CD4-positive, alpha-beta memory T cell (primary cell): Measurements from ENCODE around the gene FIBCD1. TPM values are rescaled to one million over a fixed set of nuclear protein-coding genes. Genes with fewer than 3 reads are reported as not detected.

Experiments used
- CTCF ChIA-PET: fragments of 350-600 bp; sonication (Branson Sonifier 250); formaldehyde crosslinking; loops from one replicate; lab custom pipeline; 2021; ENCODE audit warnings: inconsistent platforms; ENCODE audit not compliant: partially characterized antibody; lab: Charles Lee
- POLR2A ChIA-PET: fragments of 350-600 bp; sonication (Branson Sonifier 250); formaldehyde crosslinking; loops from one replicate; lab custom pipeline; 2021; ENCODE audit not compliant: partially characterized antibody; lab: Charles Lee
- DNase-seq, 5 donors: peaks; one replicate each; pipeline versions ENCODE4 v3.0.0 to v3.0.0-alpha.2; 2020 to 2022; ENCODE audit warnings: mixed read lengths in 1 of 5
- H3K27ac ChIP-seq: one replicate; pipeline ENCODE4 v1.7.0; 2013; ENCODE audit warnings: low read depth, low read length
- H3K27me3 ChIP-seq: 2 replicates; pipeline ENCODE4 v1.7.0; 2013; ENCODE audit warnings: mild to moderate bottlenecking, low read length, moderate library complexity; ENCODE audit not compliant: insufficient read depth
- H3K36me3 ChIP-seq: 2 replicates; pipeline ENCODE4 v1.7.0; 2013; ENCODE audit warnings: mild to moderate bottlenecking, low read length, moderate library complexity; ENCODE audit not compliant: insufficient read depth
- H3K4me1 ChIP-seq: 2 replicates; pipeline ENCODE4 v1.7.0; 2013; ENCODE audit warnings: mild to moderate bottlenecking, low read length, moderate library complexity; ENCODE audit not compliant: insufficient read depth
- H3K4me3 ChIP-seq, 2 donors: one replicate each; pipeline ENCODE4 v1.7.0; 2013; ENCODE audit warnings: low read length in 2 of 2, mild to moderate bottlenecking in 1 of 2
- H3K9me3 ChIP-seq, 2 donors: one replicate each; pipeline ENCODE4 v1.7.0; 2013; ENCODE audit warnings: low read length in 2 of 2, control low read depth in 1 of 2; ENCODE audit not compliant: control insufficient read depth in 1 of 2
- H3K27ac Mint-ChIP-seq, 7 donors: one replicate each; pipeline ENCODE4 v1.8.0; 2020 to 2021; ENCODE audit warnings: mixed read lengths in 7 of 7, mild to moderate bottlenecking in 6 of 7, inconsistent platforms in 3 of 7, moderate library complexity in 3 of 7
- H3K27me3 Mint-ChIP-seq, 2 donors: one replicate each; pipeline ENCODE4 v1.8.0; 2020 to 2021; ENCODE audit warnings: mixed read lengths in 2 of 2
- H3K36me3 Mint-ChIP-seq, 2 donors: one replicate each; pipeline ENCODE4 v1.8.0; 2020 to 2021; ENCODE audit warnings: mixed read lengths in 2 of 2, inconsistent platforms in 1 of 2, mild to moderate bottlenecking in 1 of 2
- H3K4me1 Mint-ChIP-seq, 4 donors: one replicate each; pipeline ENCODE4 v1.8.0; 2020 to 2021; ENCODE audit warnings: mixed read lengths in 4 of 4, mild to moderate bottlenecking in 1 of 4
- H3K4me3 Mint-ChIP-seq, 8 donors: one replicate each; pipeline ENCODE4 v1.8.0; 2020 to 2021; ENCODE audit warnings: mixed read lengths in 8 of 8, mild to moderate bottlenecking in 7 of 8, moderate library complexity in 6 of 8, inconsistent platforms in 3 of 8
- H3K9me3 Mint-ChIP-seq, 8 donors: one replicate each; pipeline ENCODE4 v1.8.0; 2020 to 2021; ENCODE audit warnings: mixed read lengths in 8 of 8, mild to moderate bottlenecking in 5 of 8, inconsistent platforms in 3 of 8, moderate library complexity in 1 of 8
- intact Hi-C: fragments of 100-400 bp; cut with micrococcal nuclease; formaldehyde crosslinking; loops from one replicate; pipeline ENCODE4 v1.15.1; 2023
- polyA plus RNA-seq, 2 donors: library from polyadenylated mRNA; unstranded; fragments of 300-500 nt; fragmentation: Illumina TruSeq; gene quantifications; one replicate each; pipeline ENCODE4 v1.2.3, GENCODE V29; 2021
- total RNA-seq, 2 experiments: library from RNA; stranded (reverse); gene quantifications; one replicate each; pipeline ENCODE4 v1.2.3, GENCODE V29; 2021

FIBCD1 gene
- total and polyA plus RNA-seq, 4 experiments from 2014 or later = not detected

DNA sequence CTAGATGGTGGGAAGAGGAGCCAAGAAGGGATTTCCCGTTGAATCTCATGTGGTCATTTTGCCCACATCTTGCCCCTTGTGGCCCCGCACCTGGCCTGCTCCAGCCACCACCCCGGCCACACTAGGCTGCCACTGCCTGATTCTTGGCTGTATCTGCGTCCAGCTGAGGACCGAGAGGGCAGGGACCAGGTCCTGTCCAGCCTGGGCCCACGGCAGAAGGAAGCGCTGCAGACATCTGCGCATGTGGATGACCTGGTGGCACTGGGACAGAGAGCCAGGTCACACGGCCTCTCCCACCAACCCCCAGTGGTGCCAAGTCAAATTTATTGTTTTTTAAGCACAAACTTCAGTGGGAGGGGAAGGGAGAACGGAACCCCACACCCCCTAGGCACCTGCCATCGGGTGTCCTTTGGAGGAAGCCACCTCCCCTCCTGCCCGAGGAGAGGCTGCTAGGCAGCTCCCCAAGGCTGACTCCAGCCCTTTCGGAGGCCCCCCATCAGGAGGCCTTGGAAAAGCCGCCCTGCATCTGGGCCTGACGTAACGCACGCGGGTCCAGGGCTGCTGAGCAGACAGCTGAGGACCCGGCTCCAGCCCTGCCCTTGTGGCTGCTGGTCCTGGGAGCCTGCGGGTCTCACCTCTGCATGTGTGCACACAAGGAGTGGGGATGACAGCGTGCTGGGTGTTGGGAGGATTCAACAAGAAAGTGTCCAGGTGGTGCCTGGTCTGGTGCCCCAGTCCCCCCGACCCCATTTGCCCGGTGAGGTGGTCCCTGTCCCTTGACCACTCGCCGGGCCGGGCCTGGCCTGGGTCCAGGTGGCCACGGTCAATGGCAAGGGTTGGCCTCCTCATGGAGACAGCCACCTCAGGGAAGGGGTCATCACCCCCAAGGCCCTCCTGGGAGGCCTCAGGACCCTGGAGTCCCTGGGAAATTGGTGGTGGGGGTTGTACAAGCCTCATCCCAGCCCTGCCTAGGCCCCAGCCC, 36.6 kb downstream of the FIBCD1 start:
- Mint-ChIP-seq H3K27me3 (peaks cover 0 to 2% of the 10 kb centered on the region in 2 donors), H3K36me3 (no peaks in the 10 kb centered on the region), H3K4me3 (no peak overlapping the region), H3K27ac (peak overlapping the region in 1 of 7 donors; percentile 53), H3K9me3 (no peaks in the 10 kb centered on the region), H3K4me1 (no peaks in the 10 kb centered on the region)
- H3K36me3 ChIP-seq = no peaks in the 10 kb centered on the region
- no peaks in the 10 kb centered on the region for H3K27me3 ChIP-seq
- H3K9me3 ChIP-seq = no peaks in the 10 kb centered on the region
- H3K27ac ChIP-seq = no peak overlapping the region
- ChIA-PET CTCF (no interaction called here), POLR2A (no interaction called here)
- intact Hi-C loops = no loop called here
- no peak overlapping the region for H3K4me3 ChIP-seq
- peak in 1 of 5 donors; percentile 17 for DNase-seq
- no peaks in the 10 kb centered on the region for H3K4me1 ChIP-seq

DNA sequence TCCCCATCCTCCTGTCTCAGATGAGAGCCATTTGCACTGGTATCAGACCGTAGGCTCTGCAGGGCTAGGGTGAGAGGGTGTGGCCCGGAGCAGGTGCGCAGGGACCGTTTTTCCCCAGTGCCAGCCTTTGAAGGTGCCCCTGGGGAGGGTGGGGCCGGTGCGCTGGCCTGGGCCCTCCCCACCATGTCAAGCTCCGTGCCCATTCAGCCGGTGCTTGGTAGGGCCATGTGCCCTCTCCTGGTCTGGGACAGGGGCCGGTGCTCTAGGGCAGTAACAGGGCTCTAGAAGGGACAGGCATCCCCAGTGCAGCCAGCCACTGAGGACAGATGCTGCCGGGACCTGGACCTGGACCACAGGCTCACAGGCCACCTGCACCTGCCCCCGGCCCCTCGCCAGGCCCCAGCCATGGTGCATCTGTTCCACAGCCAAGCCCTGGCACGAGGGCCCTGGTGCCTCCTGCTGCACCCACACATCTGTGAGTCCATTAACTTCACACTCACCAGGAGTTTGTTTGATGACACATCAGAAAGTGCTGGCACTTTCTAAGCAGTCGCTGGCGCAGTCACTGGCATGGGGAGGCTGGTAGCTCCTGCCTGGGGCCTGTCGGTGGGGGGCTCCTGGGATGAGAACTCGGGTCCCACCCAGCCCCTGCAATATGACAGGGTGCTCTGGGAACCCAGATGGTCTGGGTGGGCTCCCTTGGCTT, 37.4 kb downstream of the FIBCD1 start:
- H3K27me3 ChIP-seq = no peaks in the 10 kb centered on the region

DNA sequence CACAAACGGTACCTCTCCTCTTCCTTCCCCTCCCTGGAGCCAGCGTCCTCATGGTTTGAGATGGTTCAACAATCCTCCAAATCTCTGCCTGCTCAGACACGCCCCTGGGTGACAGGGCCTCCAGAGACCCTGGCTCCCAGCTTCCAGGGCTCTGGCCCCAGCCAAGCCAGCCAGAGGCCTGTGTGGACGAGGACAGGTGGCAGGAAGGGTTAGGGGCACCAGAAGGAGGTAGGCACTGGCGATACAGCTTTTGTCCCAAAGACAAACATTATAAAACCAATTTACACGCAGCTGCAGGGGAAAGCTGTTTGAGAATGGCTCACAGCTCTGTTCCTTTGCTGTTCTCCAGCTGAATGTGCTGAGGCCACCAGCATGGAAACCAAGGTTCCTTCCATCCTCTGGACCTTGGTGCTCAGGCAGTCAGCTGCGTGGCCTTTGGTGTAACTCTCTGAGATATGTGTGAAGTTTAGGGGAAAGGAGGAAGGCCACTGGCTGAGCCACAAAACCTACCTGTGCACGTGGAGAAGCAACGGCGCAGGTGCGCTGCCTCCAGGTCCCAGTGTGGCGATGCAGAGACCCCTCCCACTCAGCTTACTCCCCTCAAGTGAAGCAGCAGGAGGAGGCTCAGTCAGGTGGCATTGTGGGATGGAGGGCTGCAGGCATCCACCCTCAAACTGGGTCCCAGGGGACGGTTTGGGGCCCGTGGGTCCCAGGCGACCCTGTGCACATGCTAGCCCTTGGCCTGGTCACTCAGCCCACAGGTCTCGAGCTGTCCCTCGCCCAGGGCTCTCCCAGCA, 38.1 kb downstream of the FIBCD1 start:
- Histone ChIP-seq H3K9me3 (no peaks in the 10 kb centered on the region), H3K4me3 (no peak overlapping the region), H3K27ac (no peak overlapping the region), H3K36me3 (no peaks in the 10 kb centered on the region), H3K27me3 (no peaks in the 10 kb centered on the region), H3K4me1 (no peaks in the 10 kb centered on the region)
- peak in 1 of 5 donors; percentile 21 for DNase-seq
- intact Hi-C loops = no loop called here
- Mint-ChIP-seq H3K4me3 (no peak overlapping the region), H3K27me3 (peaks cover 0 to 2% of the 10 kb centered on the region in 2 donors), H3K9me3 (no peaks in the 10 kb centered on the region), H3K27ac (no peak overlapping the region), H3K36me3 (no peaks in the 10 kb centered on the region), H3K4me1 (no peaks in the 10 kb centered on the region)
- ChIA-PET CTCF (no interaction called here), POLR2A (no interaction called here)

More for the DNA sequence above, 37.4 kb downstream of the FIBCD1 start:
- Histone ChIP-seq H3K36me3 (no peaks in the 10 kb centered on the region), H3K4me3 (no peak overlapping the region), H3K4me1 (no peaks in the 10 kb centered on the region), H3K27ac (no peak overlapping the region), H3K9me3 (no peaks in the 10 kb centered on the region)
- ChIA-PET CTCF (no interaction called here), POLR2A (no interaction called here)
- intact Hi-C loops = no loop called here
- no peak for DNase-seq
- Mint-ChIP-seq H3K27ac (no peak overlapping the region), H3K27me3 (peaks cover 0 to 2% of the 10 kb centered on the region in 2 donors), H3K36me3 (no peaks in the 10 kb centered on the region), H3K4me1 (no peaks in the 10 kb centered on the region), H3K9me3 (no peaks in the 10 kb centered on the region), H3K4me3 (no peak overlapping the region)

DNA sequence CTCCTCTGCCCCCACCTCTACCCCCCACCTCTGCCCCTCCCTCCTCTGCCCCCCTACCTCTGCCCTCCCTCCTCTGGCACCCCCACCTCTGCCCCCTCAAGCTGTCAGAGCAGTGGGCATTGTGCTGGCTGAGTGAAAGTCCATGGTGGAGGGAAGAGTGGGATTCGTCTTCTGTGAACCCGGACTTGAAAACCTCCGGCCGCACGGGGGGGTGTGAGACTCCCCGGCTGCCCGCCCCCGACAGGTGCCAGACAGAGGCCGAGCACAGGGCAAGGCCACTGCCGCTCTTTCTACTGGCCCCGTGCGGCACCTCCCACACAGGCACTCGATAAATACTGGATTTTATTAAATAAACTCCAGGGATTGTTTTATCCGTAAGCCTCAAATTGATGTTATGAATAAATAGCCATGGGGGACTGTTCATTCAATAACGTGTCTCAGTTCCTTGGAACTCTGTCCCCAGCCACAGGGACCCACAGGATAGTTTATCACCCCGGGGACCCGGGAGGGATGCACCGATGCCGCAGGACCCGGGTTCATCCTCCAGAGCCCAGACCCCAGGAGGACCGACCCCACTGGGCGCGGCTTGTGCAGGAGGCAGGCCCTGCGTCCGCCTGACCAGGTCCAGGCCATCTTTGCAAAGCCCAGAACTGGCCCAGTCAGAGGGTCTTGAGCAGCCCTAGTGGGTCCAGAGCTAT, 39.8 kb downstream of the FIBCD1 start:
- no peaks in the 10 kb centered on the region for H3K27me3 ChIP-seq
- Mint-ChIP-seq H3K27me3 (peaks cover 0 to 2% of the 10 kb centered on the region in 2 donors), H3K27ac (no peak overlapping the region), H3K4me3 (no peak overlapping the region), H3K9me3 (no peaks in the 10 kb centered on the region), H3K4me1 (no peaks in the 10 kb centered on the region), H3K36me3 (no peaks in the 10 kb centered on the region)
- intact Hi-C loops = no loop called here
- DNase-seq = peak in 1 of 5 donors; percentile 14
- POLR2A ChIA-PET = no interaction called here
- CTCF ChIA-PET = no interaction called here
- H3K36me3 ChIP-seq = no peaks in the 10 kb centered on the region
- no peaks in the 10 kb centered on the region for H3K4me1 ChIP-seq
- no peak overlapping the region for H3K4me3 ChIP-seq
- H3K27ac ChIP-seq = no peak overlapping the region
- H3K9me3 ChIP-seq = no peaks in the 10 kb centered on the region

DNA sequence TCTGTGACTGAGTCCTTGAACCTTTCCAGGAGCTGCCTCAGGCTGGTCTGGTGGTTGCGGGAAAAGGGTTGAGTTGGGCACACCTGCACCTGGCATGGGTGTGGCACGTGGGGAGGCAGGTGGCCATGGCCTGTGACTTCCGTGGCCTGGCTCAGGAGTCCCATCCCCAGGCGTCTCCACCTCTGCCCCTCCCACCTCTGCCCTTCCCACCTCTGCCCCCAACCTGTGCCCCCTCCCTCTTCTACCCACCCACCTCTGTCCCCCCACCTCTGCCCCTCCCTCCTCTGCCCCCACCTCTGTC, 40.5 kb downstream of the FIBCD1 start:
- no peaks in the 10 kb centered on the region for H3K9me3 ChIP-seq
- H3K4me1 ChIP-seq = no peaks in the 10 kb centered on the region
- CTCF ChIA-PET = no interaction called here
- H3K36me3 ChIP-seq = no peaks in the 10 kb centered on the region
- POLR2A ChIA-PET = no interaction called here
- no peak overlapping the region for H3K27ac ChIP-seq
- Mint-ChIP-seq H3K9me3 (no peaks in the 10 kb centered on the region), H3K4me3 (no peak overlapping the region), H3K27me3 (peaks cover 0 to under 1% of the 10 kb centered on the region in 2 donors), H3K4me1 (no peaks in the 10 kb centered on the region), H3K27ac (no peak overlapping the region), H3K36me3 (no peaks in the 10 kb centered on the region)
- no peak overlapping the region for H3K4me3 ChIP-seq
- H3K27me3 ChIP-seq = no peaks in the 10 kb centered on the region
- no peak for DNase-seq
- intact Hi-C loops = no loop called here

DNA sequence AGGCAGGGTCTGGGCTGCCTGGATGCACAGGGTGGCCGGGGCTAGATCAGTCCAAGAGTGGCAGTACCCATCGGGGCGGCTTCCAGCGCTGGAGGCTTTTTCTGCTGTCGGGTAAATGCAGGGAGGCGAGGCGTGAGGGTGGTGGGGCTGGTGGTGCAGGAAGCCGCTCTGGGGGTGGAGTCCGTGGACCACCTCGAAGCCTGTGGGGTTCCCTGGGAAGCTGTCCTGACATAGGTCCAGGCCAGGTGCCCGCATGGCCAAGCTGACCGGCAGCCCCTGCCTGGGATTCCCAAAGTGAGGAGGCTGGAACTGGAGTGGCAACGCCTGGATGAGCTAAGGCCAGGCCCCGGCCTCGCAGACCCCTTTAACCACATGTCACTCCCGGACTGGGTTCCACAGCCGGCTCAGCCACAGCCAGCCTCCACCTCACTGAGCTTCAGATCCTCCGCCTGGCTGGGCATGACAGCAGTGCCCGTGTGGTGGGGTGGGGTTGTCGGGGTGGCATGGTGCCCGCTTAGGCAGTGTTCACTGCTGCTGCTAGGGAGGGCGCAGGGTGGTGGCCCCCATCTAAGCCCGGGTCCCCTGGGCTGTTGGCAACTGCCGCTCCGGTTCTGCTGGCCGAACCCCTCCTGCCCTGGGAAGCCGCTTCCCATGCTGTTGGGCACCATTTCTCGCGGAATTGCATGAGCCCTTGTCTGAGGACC, 41.0 kb downstream of the FIBCD1 start:
- no peaks in the 10 kb centered on the region for H3K36me3 ChIP-seq
- Mint-ChIP-seq H3K9me3 (no peaks in the 10 kb centered on the region), H3K4me3 (no peak overlapping the region), H3K27ac (no peak overlapping the region), H3K36me3 (no peaks in the 10 kb centered on the region), H3K4me1 (no peaks in the 10 kb centered on the region), H3K27me3 (no peaks in the 10 kb centered on the region)
- intact Hi-C loops = no loop called here
- H3K4me1 ChIP-seq = no peaks in the 10 kb centered on the region
- no peak overlapping the region for H3K4me3 ChIP-seq
- ChIA-PET POLR2A (no interaction called here), CTCF (no interaction called here)
- no peaks in the 10 kb centered on the region for H3K9me3 ChIP-seq
- no peak overlapping the region for H3K27ac ChIP-seq
- H3K27me3 ChIP-seq = no peaks in the 10 kb centered on the region
- DNase-seq = peak in 1 of 5 donors; percentile 7
